Activated CD8-positive, alpha-beta T cell treated with anti-CD3 and anti-CD28 coated beads, Interleukin-2, amount 10 ng/mL, durations not matched to agents 7 days and 5 days (primary cell): Measurements from ENCODE around the gene PUM2. TPM values are rescaled to one million over a fixed set of nuclear protein-coding genes. Genes with fewer than 3 reads are reported as not detected.

Experiments
- ATAC-seq: fragments of 150-1000 bp; cut with Tn5 transposase; one replicate; pipeline ENCODE4 v1.10.0; 2021; ENCODE audit warnings: moderate library complexity
- CTCF ChIA-PET: fragments of 350-600 bp; sonication (Branson Sonifier 250); formaldehyde crosslinking; loops from one replicate; lab custom pipeline; 2021; ENCODE audit warnings: antibody characterized with exemption; lab: Charles Lee
- POLR2A ChIA-PET: fragments of 350-600 bp; sonication (Branson Sonifier 250); formaldehyde crosslinking; loops from one replicate; lab custom pipeline; 2021; ENCODE audit warnings: antibody characterized with exemption; lab: Charles Lee
- DNase-seq: peaks from one replicate; pipeline ENCODE4 v3.0.0-alpha.2; 2020
- H3K27ac Mint-ChIP-seq: one replicate; pipeline ENCODE4 v1.8.0; 2021; ENCODE audit warnings: mild to moderate bottlenecking, mixed read lengths
- H3K27me3 Mint-ChIP-seq: one replicate; pipeline ENCODE4 v1.8.0; 2021; ENCODE audit warnings: low read depth, mixed read lengths
- H3K36me3 Mint-ChIP-seq: one replicate; pipeline ENCODE4 v1.8.0; 2021; ENCODE audit warnings: low read depth, mixed read lengths
- H3K4me1 Mint-ChIP-seq: one replicate; pipeline ENCODE4 v1.8.0; 2021; ENCODE audit warnings: low read depth, mixed read lengths
- H3K4me3 Mint-ChIP-seq: one replicate; pipeline ENCODE4 v1.8.0; 2021; ENCODE audit warnings: mild to moderate bottlenecking, mixed read lengths
- H3K9me3 Mint-ChIP-seq: one replicate; pipeline ENCODE4 v1.8.0; 2022; ENCODE audit warnings: mixed read lengths; ENCODE audit not compliant: insufficient read depth
- total RNA-seq, 2 experiments: library from RNA; stranded (reverse); gene quantifications; one replicate each; pipeline ENCODE4 v1.2.3, GENCODE V29; 2021

The PUM2 gene
- total RNA-seq, 2 experiments from 2014 or later: 123 to 129 TPM

DNA sequence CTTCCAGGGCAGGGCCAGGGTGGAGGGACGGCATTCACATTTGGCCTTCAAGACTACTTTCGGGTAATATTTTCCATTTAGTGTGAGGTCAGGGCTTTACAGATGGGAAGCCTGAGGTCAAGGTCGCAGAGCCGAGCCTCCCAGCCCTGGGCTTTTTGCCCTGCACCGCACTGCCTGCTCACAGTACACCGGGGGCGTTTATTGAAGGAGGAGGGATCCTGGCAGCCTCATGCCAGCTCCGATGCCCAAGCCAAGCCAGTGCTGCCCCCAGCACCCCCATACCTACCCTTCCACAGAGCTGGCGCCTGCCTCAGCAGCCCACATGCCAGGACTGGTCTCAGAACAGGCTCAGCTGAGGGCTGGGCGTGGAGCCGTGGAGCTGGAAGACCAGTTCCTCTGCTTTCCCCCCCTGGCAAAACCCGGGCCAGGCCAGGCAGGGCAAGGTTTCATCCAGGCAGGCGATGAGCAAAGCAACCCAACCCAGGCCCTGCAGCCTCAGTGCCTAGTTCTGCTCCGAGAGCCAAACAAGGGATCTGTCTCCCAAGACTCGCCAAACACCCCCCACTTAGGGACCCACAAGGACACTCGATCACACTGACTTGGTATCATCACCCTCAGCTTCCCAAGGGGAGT lies 137.7 kb downstream of the PUM2 start:
- ATAC-seq: no peak
- CTCF ChIA-PET: interaction anchor here (0.8 kb wide), 1 partner anchor 13 kb away, joined by 3 read pairs; the partner anchor contains the start of gene SDC1
- Mint-ChIP-seq H3K9me3 (no peaks in the 10 kb centered on the region), H3K4me3 (no peak overlapping the region), H3K36me3 (no peaks in the 10 kb centered on the region), H3K4me1 (no peaks in the 10 kb centered on the region), H3K27ac (no peak overlapping the region), H3K27me3 (no peaks in the 10 kb centered on the region)
- POLR2A ChIA-PET: no interaction called here
- DNase-seq: no peak

DNA sequence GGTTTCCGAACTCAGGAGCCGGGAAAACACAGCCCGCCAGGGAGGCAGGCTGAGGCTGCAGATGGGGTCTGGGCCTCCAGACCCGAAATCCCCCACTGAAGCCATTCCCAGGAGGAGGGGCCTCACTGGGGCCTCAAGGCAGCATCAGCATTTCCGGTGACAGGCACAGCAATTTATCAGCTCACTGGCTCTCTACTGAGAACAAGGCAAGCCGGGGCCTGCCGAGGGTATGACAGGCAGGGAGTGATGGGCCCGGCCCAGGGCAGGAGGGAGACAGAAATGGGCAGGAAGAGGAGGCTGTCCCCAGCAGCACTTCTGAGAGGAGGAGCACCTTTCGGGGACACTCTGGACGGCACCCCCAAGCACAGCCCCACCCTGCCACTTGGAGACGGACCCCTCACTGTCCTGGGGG lies 138.2 kb downstream of the PUM2 start:
- POLR2A ChIA-PET: no interaction called here
- CTCF ChIA-PET: no interaction called here
- no peaks in the 10 kb centered on the region for H3K9me3 Mint-ChIP-seq
- no peaks in the 10 kb centered on the region for H3K27me3 Mint-ChIP-seq
- H3K4me3 Mint-ChIP-seq: no peak overlapping the region
- DNase-seq (no peak), ATAC-seq (no peak)
- H3K27ac Mint-ChIP-seq: no peak overlapping the region
- H3K36me3 Mint-ChIP-seq: no peaks in the 10 kb centered on the region
- no peaks in the 10 kb centered on the region for H3K4me1 Mint-ChIP-seq

DNA sequence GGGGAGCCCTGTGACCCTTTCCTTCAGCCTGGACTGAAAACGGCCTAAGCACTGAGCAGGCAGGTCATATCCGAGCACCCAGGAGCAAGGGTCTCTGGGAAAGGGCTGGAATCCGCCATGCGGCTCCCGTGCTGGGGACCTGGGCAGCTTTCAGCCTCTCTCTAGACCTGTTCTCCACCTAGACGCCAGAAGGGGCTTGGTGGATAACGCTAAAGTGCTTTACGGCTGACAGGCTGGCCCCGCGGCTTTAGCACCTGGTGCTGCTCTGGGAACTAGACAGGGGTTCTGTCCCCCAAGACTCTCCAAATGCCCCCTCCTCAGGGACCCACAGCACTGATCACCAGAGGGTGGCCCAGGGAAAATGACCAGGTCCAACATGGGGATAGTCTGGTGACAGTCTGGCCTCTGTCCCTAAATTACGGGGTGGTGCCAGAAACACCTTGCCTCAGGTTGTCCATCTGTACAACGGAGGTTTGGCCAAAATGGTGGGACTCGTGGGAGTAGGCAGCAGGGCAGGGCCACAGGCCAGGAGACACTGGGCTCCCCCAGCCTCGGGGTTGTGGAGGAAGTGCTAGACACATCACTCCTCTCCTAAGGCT lies 138.7 kb downstream of the PUM2 start:
- no peak for DNase-seq
- CTCF ChIA-PET: interaction anchor here (2.2 kb wide), 1 partner anchor 13 kb away, joined by 6 read pairs; the partner anchor contains the start of gene SDC1
- POLR2A ChIA-PET: no interaction called here
- Mint-ChIP-seq H3K27ac (no peak overlapping the region), H3K9me3 (no peaks in the 10 kb centered on the region), H3K36me3 (no peaks in the 10 kb centered on the region), H3K27me3 (no peaks in the 10 kb centered on the region), H3K4me1 (peaks cover 2% of the 10 kb centered on the region), H3K4me3 (no peak overlapping the region)
- ATAC-seq: no peak

DNA sequence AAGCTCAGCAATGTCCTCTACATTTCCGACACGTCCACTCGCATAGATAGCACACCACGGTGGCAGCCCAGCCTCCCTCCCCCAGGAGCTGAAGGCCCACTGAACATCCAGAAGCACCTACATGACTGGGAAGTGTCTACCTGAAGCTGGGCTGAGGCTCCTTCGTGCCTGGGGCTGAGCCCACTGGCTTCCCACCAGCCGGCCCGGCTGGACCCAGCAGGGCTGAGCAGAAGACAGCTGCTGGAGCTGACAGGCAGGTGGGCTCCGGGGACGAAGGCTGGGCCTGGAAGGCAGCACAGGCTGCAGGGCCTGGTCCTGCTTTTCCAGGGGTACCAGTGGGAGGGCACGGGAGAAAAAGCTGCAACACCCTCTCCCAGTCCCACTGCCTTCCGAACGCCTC lies 139.2 kb downstream of the PUM2 start:
- Mint-ChIP-seq H3K27ac (no peak overlapping the region), H3K4me3 (no peak overlapping the region), H3K27me3 (no peaks in the 10 kb centered on the region), H3K4me1 (peaks cover 4% of the 10 kb centered on the region), H3K36me3 (no peaks in the 10 kb centered on the region), H3K9me3 (no peaks in the 10 kb centered on the region)
- DNase-seq: no peak
- POLR2A ChIA-PET: no interaction called here
- ATAC-seq: no peak
- CTCF ChIA-PET: interaction anchor here (2.2 kb wide), 1 partner anchor 14 kb away, joined by 6 read pairs; the partner anchor contains the start of gene SDC1

DNA sequence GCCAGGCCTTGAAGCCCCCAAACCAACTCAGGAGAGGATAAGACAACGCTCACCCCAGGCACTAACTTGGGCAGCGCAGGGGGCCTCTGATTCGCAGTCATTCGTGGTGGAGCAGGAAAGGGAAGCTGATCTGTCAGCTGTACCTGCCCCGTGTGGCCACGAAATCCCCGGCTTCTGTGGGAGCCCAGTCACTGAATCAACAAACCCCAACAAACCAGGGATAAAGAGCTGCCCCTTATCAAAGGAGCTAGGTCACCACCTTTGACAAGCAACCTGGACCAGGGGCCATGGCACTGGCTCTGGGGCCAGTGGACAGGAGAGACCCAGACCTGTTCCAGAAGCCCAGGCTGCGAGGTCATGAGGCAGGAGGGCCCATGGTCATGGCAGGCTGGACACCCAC lies 140.2 kb downstream of the PUM2 start:
- H3K4me3 Mint-ChIP-seq: no peak overlapping the region
- H3K36me3 Mint-ChIP-seq: no peaks in the 10 kb centered on the region
- H3K27ac Mint-ChIP-seq: no peak overlapping the region
- H3K27me3 Mint-ChIP-seq: no peaks in the 10 kb centered on the region
- DNase-seq (no peak), ATAC-seq (no peak)
- ChIA-PET CTCF (interaction anchor here (2.2 kb wide), 1 partner anchor 15 kb away, joined by 6 read pairs; the partner anchor contains the start of gene SDC1), POLR2A (interaction anchor here (0.6 kb wide), 1 partner anchor 17 kb away, joined by 3 read pairs; no protein-coding TSS in a partner anchor)
- H3K4me1 Mint-ChIP-seq: peaks cover 4% of the 10 kb centered on the region
- H3K9me3 Mint-ChIP-seq: no peaks in the 10 kb centered on the region

DNA sequence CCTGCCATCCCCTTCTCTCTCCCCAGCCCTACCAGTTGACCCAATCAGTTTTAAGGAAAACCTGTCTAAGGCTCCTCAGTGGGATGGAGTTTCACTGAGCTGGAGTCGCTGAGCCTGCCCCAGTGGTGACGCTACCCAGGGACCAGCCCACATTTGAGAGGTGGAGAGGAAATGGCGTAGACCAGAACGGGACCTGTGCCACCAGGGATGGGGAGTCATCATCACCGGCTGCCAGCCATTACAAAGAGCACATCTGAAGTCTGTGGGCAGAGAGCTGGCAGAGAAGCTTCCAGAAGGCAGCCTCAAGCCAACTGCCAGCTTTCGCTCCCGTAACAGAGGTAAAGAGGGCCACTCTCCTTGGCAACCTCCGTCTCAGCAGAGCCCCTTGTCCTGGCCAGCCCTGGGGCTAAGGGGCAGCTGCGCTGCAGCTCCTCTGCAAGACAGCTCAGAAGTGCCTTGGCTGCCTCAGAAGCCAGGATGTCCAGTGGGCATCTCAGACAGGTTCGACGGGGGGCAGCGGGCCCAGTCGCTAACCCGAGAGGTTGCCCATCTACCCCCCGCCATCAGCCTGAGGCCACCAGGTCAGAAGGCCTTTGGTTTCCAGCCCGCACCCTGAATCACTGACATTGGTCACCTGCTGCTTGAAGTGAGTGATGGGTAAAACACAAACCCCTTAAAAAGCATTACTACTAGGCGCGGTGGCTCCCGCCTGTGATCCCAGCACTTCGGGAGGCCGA lies 141.1 kb downstream of the PUM2 start:
- ATAC-seq (no peak), DNase-seq (no peak)
- no peaks in the 10 kb centered on the region for H3K36me3 Mint-ChIP-seq
- no peak overlapping the region for H3K27ac Mint-ChIP-seq
- ChIA-PET CTCF (interaction anchor here (2.2 kb wide), 1 partner anchor 16 kb away, joined by 6 read pairs; the partner anchor contains the start of gene SDC1), POLR2A (no interaction called here)
- H3K9me3 Mint-ChIP-seq: no peaks in the 10 kb centered on the region
- H3K4me3 Mint-ChIP-seq: no peak overlapping the region
- no peaks in the 10 kb centered on the region for H3K27me3 Mint-ChIP-seq
- peaks cover 4% of the 10 kb centered on the region for H3K4me1 Mint-ChIP-seq

DNA sequence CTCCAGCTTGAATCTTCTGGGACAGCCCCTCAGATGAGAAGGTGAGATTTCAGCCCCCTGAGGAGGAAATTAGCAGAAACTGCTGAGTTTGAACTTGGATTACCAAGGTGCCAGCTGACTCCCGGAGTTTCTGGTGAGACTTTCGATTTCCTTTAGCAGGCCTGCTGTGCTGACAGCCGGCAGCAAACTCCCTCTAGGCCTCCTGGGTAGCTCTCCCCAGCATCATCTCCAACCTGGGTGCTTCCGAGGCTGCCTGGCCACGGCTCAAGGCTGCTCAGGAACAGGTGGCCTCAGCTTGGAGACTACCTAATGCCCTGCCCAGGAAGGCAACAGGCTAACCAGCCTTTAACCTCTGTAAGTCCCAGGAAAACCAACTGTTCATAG lies 142.2 kb downstream of the PUM2 start:
- no peak overlapping the region for H3K4me3 Mint-ChIP-seq
- ChIA-PET POLR2A (no interaction called here), CTCF (no interaction called here)
- no peaks in the 10 kb centered on the region for H3K9me3 Mint-ChIP-seq
- H3K4me1 Mint-ChIP-seq: peaks cover 4% of the 10 kb centered on the region
- ATAC-seq (no peak), DNase-seq (no peak)
- no peaks in the 10 kb centered on the region for H3K36me3 Mint-ChIP-seq
- H3K27ac Mint-ChIP-seq: no peak overlapping the region
- H3K27me3 Mint-ChIP-seq: no peaks in the 10 kb centered on the region

DNA sequence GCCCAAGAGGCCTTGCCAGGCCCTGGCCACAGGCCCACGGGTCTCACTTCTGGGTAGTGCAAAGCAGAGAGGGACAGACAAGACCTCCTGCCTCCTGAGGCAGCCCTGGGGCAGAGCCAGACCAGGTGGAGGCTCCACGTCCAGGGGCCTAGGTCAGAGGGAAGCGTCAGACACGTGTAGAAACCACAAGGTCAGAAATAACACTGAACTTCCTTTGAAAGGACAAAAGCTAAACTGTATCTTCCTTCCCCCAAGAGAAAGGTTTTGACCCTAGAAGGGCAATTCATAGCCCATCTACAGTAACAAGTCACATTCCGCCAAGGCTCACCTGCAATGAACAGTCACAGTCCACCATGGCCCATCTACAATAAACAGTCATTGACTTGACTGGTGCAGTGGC lies 143.6 kb downstream of the PUM2 start:
- POLR2A ChIA-PET: no interaction called here

DNA sequence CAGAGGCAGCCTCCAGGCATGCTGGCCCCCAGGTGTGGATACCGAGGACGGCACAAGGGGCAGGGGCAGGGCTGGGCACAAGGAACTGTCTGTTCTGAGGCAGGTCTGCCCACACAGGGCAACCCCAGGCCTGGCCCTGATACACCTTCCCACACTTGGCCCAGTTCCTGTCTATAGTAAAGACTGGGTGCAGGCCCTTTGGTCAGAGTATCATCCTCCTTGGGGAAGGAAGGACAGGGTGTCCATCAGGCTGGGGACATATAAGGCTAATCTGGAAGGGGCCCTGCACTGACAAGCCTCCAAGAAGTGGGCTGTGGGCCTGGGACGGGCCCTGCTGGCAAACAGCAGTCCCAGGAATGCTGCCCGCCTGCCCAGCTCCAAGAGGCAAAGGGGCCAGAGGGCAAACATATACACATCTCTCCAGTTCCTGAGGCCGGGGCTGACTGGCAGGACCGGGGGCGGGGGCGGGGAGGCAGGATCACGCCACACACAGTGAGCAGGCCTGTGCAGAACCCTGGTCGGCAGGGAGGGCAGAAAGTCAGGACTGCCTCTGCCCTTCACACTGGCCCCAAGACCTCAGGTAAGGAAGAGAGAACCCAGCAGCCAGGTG lies 144.6 kb downstream of the PUM2 start:
- ATAC-seq: no peak
- CTCF ChIA-PET: interaction anchor here (1.6 kb wide), 1 partner anchor 190 kb away, joined by 3 read pairs; no protein-coding TSS in a partner anchor
- Mint-ChIP-seq H3K27me3 (no peaks in the 10 kb centered on the region), H3K27ac (no peak overlapping the region), H3K4me3 (no peak overlapping the region), H3K4me1 (peaks cover 4% of the 10 kb centered on the region), H3K36me3 (no peaks in the 10 kb centered on the region), H3K9me3 (no peaks in the 10 kb centered on the region)
- DNase-seq: no peak
- POLR2A ChIA-PET: no interaction called here

More for the DNA sequence above, 143.6 kb downstream of the PUM2 start:
- Mint-ChIP-seq H3K9me3 (no peaks in the 10 kb centered on the region), H3K36me3 (no peaks in the 10 kb centered on the region), H3K4me3 (no peak overlapping the region), H3K27ac (no peak overlapping the region), H3K4me1 (peaks cover 4% of the 10 kb centered on the region), H3K27me3 (no peaks in the 10 kb centered on the region)
- ATAC-seq (no peak), DNase-seq (no peak)
- CTCF ChIA-PET: no interaction called here

DNA sequence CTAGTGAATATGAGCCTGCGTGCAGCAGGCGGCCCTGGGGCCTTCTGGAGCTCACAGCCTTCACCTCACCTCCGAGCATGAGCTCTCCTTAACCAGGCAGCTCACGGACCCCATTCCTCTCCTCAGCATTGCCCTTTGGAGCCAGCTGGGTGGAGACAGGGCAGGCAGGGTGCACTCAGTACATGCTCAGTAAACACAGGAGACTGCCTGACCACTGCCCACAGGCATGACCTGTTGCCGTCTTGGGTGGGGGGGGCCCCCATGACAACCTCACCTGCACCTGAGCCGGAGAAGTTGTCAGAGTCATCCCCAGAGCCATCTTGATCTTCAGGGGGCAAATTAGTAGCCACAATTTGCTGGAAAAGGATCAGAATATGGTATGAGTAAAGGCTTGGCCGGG lies 145.6 kb downstream of the PUM2 start:
- no peak overlapping the region for H3K4me3 Mint-ChIP-seq

DNA sequence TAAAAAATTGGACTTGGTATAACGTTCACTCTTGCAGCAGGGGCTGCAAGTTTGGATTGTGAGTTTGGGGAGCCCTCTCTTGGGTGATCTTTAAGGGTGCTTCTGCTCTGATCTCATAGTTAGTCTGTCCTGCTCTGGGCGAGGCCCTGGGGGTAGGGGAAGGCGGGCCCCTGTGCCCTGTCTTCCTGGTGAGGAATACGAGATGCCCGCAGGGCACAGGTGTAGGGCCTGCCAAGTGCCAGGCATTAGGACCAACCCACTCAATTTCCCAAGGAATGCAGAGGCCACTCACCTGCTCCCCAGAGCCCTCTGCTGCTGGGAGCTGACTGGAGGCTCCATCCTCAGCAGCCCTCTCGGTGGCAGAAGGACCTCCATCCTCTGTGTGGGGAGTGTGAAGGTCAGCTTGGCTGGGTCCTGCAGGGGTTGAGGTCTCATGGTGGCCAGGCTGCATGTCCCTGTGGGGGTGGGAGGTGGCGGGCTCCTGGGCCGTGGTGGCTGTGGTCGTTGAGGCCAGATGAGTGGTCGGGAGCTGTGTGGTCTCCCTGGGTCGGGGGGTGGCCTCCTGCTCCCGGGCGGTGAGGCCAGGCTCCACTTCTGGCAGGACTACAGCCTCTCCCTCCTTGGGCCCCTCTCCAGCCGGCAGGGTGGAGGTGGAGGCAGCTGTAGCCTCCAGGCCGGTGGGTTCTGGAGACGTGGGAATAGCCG lies 147.0 kb downstream of the PUM2 start:
- ATAC-seq (no peak), DNase-seq (no peak)
- Mint-ChIP-seq H3K9me3 (no peaks in the 10 kb centered on the region), H3K4me1 (peaks cover 4% of the 10 kb centered on the region), H3K27me3 (no peaks in the 10 kb centered on the region), H3K27ac (no peak overlapping the region), H3K36me3 (no peaks in the 10 kb centered on the region), H3K4me3 (no peak overlapping the region)
- ChIA-PET POLR2A (no interaction called here), CTCF (no interaction called here)

More for the DNA sequence above, 145.6 kb downstream of the PUM2 start:
- POLR2A ChIA-PET: no interaction called here
- ATAC-seq: no peak
- no peaks in the 10 kb centered on the region for H3K36me3 Mint-ChIP-seq
- no peak overlapping the region for H3K27ac Mint-ChIP-seq
- peaks cover 4% of the 10 kb centered on the region for H3K4me1 Mint-ChIP-seq
- CTCF ChIA-PET: interaction anchor here (1.6 kb wide), 1 partner anchor 189 kb away, joined by 3 read pairs; no protein-coding TSS in a partner anchor
- no peaks in the 10 kb centered on the region for H3K27me3 Mint-ChIP-seq
- no peak for DNase-seq
- H3K9me3 Mint-ChIP-seq: no peaks in the 10 kb centered on the region
